GM23338 (cell line): ENCODE results near the gene KCNAB3.

Experiments
- CREB1 ChIP-seq: fragments of 250-450 bp; sonication (Bioruptor Pico); IDR thresholded peaks from 2 replicates; pipeline ENCODE4 v1.5.0; 2020; ENCODE audit warnings: low read depth, mild to moderate bottlenecking, moderate library complexity
- EZH2 ChIP-seq: fragments of 200-600 bp; sonication (generic); IDR thresholded peaks from one replicate; pipeline ENCODE4 v1.8.0; 2017; ENCODE audit warnings: antibody characterized with exemption, mild to moderate bottlenecking, low read depth; ENCODE audit not compliant: unreplicated experiment
- EZH2phosphoT487 ChIP-seq: fragments of 200-600 bp; sonication (generic); IDR thresholded peaks from one replicate; pipeline ENCODE4 v1.8.1; 2018; ENCODE audit warnings: antibody characterized with exemption; ENCODE audit not compliant: unreplicated experiment
- JUNB ChIP-seq: IDR thresholded peaks from one replicate; pipeline ENCODE4 v1.6.1; 2016; ENCODE audit warnings: antibody characterized with exemption; ENCODE audit not compliant: unreplicated experiment
- NANOG ChIP-seq: IDR thresholded peaks from 2 replicates; pipeline ENCODE4 v1.6.1; 2016; ENCODE audit warnings: antibody characterized with exemption, borderline replicate concordance
- POLR2AphosphoS5 ChIP-seq: IDR thresholded peaks from 2 replicates; pipeline ENCODE4 v1.6.1; 2016; ENCODE audit warnings: antibody characterized with exemption, low read depth
- STAT1 ChIP-seq: IDR thresholded peaks from one replicate; pipeline ENCODE4 v1.6.1; 2016; ENCODE audit warnings: antibody characterized with exemption; ENCODE audit not compliant: unreplicated experiment
- ZNF114 ChIP-seq: fragments of 250-450 bp; sonication (Bioruptor Pico); IDR thresholded peaks from 2 replicates; pipeline ENCODE4 v1.5.0; 2020; ENCODE audit warnings: mild to moderate bottlenecking, moderate library complexity
- ZNF331 ChIP-seq: fragments of 250-450 bp; sonication (Bioruptor Pico); IDR thresholded peaks from 2 replicates; pipeline ENCODE4 v1.5.0; 2020; ENCODE audit warnings: low read depth, mild to moderate bottlenecking, moderate library complexity
- TF ChIP-seq, protein P1 (sequence below), 2 experiments: fragments of 200-600 bp in 1 of 2; sonication (generic) in 1 of 2; conservative IDR thresholded peaks; 2 replicates each; pipeline versions ENCODE4 v1.5.1 to v1.6.1; 2016 to 2017; ENCODE audit warnings: antibody characterized with exemption in 2 of 2, low read depth in 2 of 2, mild to moderate bottlenecking in 2 of 2, moderate library complexity in 1 of 2
- TF ChIP-seq, protein P2 (sequence below): IDR thresholded peaks from one replicate; pipeline ENCODE4 v1.6.1; 2018; ENCODE audit warnings: antibody characterized with exemption; ENCODE audit not compliant: unreplicated experiment
- TF ChIP-seq, protein P3 (sequence below): fragments of 250-450 bp; sonication (Bioruptor Pico); IDR thresholded peaks from 2 replicates; pipeline ENCODE4 v1.5.0; 2020; ENCODE audit warnings: mild to moderate bottlenecking, moderate library complexity
- TF ChIP-seq, protein P4 (sequence below): IDR thresholded peaks from 2 replicates; pipeline ENCODE4 v1.6.1; 2016; ENCODE audit warnings: antibody characterized with exemption

DNA sequence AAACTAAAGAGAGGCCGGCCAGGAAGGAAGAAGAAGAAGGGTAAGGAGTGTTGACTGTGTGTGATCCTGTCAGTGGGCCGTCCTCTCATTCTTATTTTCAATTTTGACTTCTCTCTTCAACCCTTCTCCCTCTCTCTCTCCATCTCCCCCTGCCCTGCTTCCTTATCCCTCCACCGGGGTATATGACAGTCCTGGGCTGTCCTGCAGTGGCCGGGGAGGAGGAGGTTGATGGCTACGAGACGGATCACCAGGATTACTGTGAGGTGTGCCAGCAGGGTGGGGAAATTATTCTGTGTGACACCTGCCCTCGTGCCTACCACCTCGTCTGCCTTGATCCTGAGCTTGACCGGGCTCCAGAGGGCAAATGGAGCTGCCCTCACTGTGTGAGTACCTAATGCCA, 35.4 kb downstream of the KCNAB3 start:
- TF ChIP-seq, protein P1, sequence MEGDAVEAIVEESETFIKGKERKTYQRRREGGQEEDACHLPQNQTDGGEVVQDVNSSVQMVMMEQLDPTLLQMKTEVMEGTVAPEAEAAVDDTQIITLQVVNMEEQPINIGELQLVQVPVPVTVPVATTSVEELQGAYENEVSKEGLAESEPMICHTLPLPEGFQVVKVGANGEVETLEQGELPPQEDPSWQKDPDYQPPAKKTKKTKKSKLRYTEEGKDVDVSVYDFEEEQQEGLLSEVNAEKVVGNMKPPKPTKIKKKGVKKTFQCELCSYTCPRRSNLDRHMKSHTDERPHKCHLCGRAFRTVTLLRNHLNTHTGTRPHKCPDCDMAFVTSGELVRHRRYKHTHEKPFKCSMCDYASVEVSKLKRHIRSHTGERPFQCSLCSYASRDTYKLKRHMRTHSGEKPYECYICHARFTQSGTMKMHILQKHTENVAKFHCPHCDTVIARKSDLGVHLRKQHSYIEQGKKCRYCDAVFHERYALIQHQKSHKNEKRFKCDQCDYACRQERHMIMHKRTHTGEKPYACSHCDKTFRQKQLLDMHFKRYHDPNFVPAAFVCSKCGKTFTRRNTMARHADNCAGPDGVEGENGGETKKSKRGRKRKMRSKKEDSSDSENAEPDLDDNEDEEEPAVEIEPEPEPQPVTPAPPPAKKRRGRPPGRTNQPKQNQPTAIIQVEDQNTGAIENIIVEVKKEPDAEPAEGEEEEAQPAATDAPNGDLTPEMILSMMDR (conservative IDR thresholded peaks at IDR 0.05; ENCODE audit: low read depth in 2 of 2), result no peak
- TF ChIP-seq EZH2phosphoT487, result no peak
- TF ChIP-seq POLR2AphosphoS5, result no peak
- no peak for TF ChIP-seq EZH2
- TF ChIP-seq, protein P2, sequence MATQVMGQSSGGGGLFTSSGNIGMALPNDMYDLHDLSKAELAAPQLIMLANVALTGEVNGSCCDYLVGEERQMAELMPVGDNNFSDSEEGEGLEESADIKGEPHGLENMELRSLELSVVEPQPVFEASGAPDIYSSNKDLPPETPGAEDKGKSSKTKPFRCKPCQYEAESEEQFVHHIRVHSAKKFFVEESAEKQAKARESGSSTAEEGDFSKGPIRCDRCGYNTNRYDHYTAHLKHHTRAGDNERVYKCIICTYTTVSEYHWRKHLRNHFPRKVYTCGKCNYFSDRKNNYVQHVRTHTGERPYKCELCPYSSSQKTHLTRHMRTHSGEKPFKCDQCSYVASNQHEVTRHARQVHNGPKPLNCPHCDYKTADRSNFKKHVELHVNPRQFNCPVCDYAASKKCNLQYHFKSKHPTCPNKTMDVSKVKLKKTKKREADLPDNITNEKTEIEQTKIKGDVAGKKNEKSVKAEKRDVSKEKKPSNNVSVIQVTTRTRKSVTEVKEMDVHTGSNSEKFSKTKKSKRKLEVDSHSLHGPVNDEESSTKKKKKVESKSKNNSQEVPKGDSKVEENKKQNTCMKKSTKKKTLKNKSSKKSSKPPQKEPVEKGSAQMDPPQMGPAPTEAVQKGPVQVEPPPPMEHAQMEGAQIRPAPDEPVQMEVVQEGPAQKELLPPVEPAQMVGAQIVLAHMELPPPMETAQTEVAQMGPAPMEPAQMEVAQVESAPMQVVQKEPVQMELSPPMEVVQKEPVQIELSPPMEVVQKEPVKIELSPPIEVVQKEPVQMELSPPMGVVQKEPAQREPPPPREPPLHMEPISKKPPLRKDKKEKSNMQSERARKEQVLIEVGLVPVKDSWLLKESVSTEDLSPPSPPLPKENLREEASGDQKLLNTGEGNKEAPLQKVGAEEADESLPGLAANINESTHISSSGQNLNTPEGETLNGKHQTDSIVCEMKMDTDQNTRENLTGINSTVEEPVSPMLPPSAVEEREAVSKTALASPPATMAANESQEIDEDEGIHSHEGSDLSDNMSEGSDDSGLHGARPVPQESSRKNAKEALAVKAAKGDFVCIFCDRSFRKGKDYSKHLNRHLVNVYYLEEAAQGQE, result no peak
- no peak for TF ChIP-seq CREB1
- TF ChIP-seq, protein P3, sequence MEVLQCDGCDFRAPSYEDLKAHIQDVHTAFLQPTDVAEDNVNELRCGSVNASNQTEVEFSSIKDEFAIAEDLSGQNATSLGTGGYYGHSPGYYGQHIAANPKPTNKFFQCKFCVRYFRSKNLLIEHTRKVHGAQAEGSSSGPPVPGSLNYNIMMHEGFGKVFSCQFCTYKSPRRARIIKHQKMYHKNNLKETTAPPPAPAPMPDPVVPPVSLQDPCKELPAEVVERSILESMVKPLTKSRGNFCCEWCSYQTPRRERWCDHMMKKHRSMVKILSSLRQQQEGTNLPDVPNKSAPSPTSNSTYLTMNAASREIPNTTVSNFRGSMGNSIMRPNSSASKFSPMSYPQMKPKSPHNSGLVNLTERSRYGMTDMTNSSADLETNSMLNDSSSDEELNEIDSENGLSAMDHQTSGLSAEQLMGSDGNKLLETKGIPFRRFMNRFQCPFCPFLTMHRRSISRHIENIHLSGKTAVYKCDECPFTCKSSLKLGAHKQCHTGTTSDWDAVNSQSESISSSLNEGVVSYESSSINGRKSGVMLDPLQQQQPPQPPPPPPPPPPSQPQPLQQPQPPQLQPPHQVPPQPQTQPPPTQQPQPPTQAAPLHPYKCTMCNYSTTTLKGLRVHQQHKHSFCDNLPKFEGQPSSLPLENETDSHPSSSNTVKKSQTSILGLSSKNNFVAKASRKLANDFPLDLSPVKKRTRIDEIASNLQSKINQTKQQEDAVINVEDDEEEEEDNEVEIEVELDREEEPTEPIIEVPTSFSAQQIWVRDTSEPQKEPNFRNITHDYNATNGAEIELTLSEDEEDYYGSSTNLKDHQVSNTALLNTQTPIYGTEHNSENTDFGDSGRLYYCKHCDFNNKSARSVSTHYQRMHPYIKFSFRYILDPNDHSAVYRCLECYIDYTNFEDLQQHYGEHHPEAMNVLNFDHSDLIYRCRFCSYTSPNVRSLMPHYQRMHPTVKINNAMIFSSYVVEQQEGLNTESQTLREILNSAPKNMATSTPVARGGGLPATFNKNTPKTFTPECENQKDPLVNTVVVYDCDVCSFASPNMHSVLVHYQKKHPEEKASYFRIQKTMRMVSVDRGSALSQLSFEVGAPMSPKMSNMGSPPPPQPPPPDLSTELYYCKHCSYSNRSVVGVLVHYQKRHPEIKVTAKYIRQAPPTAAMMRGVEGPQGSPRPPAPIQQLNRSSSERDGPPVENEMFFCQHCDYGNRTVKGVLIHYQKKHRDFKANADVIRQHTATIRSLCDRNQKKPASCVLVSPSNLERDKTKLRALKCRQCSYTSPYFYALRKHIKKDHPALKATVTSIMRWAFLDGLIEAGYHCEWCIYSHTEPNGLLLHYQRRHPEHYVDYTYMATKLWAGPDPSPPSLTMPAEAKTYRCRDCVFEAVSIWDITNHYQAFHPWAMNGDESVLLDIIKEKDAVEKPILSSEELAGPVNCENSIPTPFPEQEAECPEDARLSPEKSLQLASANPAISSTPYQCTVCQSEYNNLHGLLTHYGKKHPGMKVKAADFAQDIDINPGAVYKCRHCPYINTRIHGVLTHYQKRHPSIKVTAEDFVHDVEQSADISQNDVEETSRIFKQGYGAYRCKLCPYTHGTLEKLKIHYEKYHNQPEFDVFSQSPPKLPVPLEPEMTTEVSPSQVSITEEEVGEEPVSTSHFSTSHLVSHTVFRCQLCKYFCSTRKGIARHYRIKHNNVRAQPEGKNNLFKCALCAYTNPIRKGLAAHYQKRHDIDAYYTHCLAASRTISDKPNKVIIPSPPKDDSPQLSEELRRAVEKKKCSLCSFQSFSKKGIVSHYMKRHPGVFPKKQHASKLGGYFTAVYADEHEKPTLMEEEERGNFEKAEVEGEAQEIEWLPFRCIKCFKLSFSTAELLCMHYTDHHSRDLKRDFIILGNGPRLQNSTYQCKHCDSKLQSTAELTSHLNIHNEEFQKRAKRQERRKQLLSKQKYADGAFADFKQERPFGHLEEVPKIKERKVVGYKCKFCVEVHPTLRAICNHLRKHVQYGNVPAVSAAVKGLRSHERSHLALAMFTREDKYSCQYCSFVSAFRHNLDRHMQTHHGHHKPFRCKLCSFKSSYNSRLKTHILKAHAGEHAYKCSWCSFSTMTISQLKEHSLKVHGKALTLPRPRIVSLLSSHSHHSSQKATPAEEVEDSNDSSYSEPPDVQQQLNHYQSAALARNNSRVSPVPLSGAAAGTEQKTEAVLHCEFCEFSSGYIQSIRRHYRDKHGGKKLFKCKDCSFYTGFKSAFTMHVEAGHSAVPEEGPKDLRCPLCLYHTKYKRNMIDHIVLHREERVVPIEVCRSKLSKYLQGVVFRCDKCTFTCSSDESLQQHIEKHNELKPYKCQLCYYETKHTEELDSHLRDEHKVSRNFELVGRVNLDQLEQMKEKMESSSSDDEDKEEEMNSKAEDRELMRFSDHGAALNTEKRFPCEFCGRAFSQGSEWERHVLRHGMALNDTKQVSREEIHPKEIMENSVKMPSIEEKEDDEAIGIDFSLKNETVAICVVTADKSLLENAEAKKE, result no peak
- no peak for TF ChIP-seq JUNB
- TF ChIP-seq, protein P4, sequence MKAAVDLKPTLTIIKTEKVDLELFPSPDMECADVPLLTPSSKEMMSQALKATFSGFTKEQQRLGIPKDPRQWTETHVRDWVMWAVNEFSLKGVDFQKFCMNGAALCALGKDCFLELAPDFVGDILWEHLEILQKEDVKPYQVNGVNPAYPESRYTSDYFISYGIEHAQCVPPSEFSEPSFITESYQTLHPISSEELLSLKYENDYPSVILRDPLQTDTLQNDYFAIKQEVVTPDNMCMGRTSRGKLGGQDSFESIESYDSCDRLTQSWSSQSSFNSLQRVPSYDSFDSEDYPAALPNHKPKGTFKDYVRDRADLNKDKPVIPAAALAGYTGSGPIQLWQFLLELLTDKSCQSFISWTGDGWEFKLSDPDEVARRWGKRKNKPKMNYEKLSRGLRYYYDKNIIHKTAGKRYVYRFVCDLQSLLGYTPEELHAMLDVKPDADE, result no peak
- no peak for TF ChIP-seq NANOG
- no peak for TF ChIP-seq STAT1
- TF ChIP-seq ZNF114, result no peak
- TF ChIP-seq ZNF331 (CRISPR knock-in tag), result no peak
